Right renal cortex interstitium (tissue), 3 donors: Measurements from ENCODE around the gene PODN. TPM values are rescaled to one million over a fixed set of nuclear protein-coding genes. Genes with fewer than 3 reads are reported as not detected.

Source experiments
- DNase-seq, 3 donors: peaks; one replicate each; pipeline ENCODE4 v3.0.0-alpha.2; 2013; ENCODE audit warnings: low read depth in 3 of 3, low spot score in 2 of 3
- polyA plus RNA-seq, 3 donors: library from polyadenylated mRNA; unstranded; fragments of 120-200 nt; gene quantifications; one replicate each; pipeline ENCODE4 v1.2.1, GENCODE V29; 2013; ENCODE audit not compliant: insufficient read length in 3 of 3

Gene PODN
- polyA plus RNA-seq, 3 donors = 1.4 to 1.8 (median 1.6) TPM

DNA sequence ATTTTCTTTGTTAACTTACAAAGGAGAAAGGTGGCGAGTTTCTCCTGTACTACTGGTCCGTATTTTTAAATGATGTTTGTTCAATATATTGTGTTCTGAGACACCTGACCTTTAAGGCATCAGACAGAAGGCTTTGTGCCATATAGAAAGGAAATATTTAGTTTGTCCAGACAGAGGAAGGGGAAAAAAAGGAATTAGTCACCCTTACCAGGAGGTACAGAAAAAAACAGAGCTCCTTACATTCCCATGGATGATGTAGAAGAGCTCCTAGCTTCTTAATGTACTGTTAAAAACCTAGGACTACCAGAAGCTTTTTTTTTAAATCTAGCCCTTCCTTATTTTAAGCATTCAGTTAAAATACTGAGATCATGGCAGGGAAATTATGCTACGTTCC is 12.4 kb upstream of the PODN start:
- no peak for DNase-seq

- DNase-seq = no peak
Measured at GRCh38 chr1:53050310-53050709, 11.7 kb upstream of the PODN start.

DNA sequence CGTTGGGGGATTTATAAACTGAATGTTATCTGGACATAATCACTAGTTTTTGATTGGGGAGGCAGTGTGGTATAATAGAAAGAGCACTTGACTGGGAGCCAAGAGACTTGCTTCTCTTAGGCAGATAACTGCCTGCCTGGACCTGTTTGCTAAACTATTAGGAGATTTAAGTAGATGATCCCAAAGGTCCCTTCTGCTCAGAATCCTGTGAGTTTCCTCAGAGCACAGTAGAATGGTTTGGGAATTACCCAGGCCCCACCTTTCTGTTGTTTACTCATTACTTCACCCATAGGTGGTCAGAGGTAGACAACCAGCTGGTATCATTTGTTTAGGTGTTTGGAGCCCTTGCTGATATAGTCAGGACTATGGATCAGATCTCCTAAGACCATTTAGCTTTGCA is 10.3 kb upstream of the PODN start:
- no peak for DNase-seq

- no peak for DNase-seq
Measured at GRCh38 chr1:53057127-53057526, 4.9 kb upstream of the PODN start.

DNA sequence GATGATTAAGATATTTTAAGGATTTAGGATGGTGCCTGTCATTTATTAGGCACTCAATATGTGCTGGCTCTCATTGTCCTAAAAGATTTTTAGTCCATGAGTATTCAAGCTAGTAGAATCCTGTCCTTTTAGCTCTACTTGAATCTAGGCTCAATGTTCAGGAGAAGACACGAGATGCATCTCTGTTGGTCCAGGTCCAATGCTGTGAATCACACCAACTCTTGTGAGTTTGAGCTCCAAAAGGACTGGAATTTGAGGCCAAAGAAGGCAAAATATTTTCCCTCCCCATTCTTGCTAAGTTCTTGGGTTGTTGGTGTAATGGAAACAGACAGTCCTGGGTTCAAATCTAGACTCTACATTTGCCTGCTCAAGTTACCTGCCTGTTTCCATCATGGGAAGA is 1.4 kb upstream of the PODN start:
- no peak for DNase-seq

DNA sequence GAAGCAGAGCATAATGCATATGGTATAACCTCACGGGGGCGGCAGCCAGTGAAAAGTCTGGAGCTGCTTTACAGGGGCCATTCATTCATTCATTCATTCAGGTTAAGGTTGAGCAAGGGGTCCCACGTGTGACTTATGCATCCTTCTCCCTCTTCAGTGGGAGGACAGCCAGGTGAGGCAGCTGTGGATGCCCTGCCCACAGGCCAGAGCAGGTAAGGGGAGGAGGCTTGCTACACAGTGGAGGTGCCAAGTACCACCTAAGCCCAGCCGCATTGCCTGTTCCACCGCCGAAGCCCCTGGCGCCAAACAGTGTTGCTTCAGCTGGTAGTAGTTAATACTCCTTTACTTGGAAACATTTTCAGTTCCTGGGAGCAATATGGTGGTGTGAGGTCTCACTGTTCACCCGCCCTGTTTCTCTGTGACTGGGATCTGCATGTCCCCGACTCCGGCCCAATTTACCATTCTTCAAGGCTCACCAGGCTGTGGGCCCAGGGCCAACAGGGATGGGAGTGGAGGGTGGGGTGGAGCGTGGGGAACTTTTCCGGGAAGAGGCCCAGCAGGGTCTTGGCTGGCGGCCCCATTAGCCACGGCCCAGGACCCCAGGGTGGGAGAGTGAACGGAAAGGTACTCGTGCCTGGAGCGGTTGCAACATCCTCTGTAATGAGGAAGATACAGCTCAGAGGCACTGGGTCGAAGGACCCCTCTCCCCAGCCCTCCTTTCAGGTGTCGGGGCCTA is 722 bp upstream of the PODN start:
- DNase-seq = no peak

DNA sequence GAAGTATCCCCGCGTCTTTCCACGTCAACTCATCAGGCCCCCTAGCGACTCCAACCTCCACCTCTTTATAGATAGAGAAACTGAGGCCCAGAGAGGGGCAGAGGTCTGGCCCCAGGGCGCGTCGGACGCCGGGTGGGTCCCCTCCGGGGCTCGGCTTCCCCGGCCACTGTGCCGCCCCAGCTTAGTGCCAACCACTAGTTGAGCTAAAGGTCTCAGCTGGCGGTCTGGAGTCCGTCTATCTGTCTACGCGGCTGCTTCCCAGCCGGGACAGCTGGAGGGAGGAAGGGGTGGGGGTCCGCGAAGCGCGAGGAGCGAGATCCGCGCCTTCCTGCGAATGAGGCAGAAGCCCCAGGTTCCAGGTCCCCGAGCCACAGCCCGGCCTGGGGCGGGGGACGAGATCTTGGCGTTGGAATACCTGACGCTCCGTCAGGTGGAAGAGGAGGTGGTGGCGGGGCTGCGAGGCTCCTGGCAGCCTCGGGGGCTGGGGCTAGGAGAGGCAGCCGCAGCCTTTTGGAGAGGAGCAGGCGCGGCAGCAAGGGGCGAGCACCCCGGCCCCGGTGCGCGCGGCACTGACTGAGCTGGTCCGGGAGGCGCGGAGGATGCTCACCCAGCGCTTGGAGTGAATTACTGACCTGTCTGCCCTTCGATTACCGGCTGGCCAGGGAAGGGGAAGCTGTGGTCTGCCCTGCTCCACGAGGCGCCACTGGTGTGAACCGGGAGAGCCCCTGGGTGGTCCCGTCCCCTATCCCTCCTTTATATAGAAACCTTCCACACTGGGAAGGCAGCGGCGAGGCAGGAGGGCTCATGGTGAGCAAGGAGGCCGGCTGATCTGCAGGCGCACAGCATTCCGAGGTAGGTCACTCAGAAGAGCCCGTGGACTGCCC is 937 bp downstream of the PODN start:
- no peak for DNase-seq

GRCh38 chr1:53063744-53064515 is 1.9 kb downstream of the PODN start:
- DNase-seq = no peak

GRCh38 chr1:53065391-53065790 is 3.4 kb downstream of the PODN start:
- DNase-seq = no peak

GRCh38 chr1:53066488-53066887 is 4.5 kb downstream of the PODN start:
- DNase-seq = no peak

- no peak for DNase-seq
Measured at GRCh38 chr1:53066891-53067738, 5.1 kb downstream of the PODN start.

DNA sequence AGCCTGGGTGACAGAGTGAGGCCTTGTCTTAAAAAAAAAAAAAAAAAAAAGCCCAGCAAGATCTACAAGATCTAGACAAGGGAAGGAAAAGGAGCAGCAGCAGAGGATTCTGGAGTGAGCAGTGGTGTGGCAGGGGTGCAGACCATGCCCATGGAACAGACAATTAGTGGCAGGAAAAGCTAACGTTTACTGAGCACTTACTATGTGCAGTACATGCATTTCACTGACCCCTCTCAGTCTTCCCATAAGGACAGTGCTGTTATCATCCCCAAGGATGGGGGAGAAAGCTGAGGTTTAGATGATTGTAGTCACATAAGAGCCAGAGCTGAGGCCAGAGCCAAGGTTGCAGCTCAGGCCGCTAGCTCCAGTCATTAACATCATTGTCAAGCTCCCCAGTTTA is 5.9 kb downstream of the PODN start:
- DNase-seq = no peak

DNA sequence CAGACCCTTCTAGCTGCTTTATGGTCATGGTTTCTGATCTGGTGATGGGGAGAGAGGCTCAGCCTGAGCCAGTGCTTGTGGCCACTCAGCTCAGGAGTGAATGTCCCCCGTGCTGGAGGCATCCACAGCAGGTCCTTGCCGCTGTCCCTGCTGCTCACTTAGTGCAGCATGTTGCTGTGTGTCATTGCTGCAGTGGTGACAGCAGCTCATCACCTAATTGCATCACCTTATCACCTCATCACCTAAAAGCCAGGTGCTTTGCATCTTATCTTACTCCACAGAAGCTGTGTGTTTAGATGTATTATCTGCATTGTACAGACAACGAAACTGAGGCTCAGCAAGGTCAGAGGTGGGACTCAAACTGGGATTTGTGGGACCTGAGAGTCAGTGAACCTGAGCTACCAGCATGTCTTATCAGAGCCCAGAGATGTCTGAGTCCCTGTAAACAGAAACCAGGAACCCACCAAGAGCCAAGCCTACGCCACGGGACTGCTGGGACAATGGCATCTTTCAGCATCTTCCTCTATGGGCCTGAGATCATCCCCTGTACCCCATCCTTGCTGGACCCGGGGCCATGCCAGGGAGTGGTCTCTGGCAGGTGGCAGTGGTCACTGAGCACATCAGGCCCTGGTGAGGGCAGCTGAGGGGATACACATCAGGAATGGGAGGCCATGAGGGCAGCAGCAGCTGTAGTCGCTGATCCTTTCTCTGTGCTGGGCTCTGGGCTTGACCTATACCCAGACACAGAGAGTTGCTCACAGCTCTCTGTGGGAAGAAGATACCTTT is 6.5 kb downstream of the PODN start:
- no peak for DNase-seq

- DNase-seq = no peak
Measured at GRCh38 chr1:53069265-53069662, 7.3 kb downstream of the PODN start.

GRCh38 chr1:53069663-53070327 is 7.8 kb downstream of the PODN start:
- DNase-seq = no peak

DNA sequence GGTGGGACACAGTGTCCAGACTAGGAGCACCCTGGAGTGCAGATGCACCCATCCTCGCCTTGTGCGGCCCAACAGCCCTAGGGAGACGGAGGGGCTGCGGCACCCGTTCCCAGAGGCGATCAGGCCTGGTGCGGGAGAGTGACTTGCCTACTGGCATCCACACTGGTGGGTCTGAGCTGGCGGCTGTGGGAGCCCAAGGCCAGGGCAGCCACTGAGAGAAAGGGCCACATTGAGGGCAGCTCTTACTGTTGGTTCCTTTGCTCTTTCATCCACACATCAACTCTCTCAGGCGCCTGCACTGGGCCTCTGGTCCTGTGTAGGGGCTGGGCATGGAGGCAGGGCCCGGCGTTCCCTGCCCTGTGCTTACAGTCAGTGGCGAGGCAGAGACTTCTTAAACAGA is 8.6 kb downstream of the PODN start:
- DNase-seq = no peak

GRCh38 chr1:53071167-53071865 is 9.3 kb downstream of the PODN start:
- DNase-seq = no peak

- no peak for DNase-seq
Measured at GRCh38 chr1:53071915-53072314, 9.9 kb downstream of the PODN start.

GRCh38 chr1:53073287-53073686 is 11.3 kb downstream of the PODN start:
- no peak for DNase-seq
